LNCaP clone FGC (cell line): Measurements from ENCODE around the gene MFSD6.

Experiments used
- DNase-seq: peaks from one replicate; pipeline ENCODE4 v3.0.0-alpha.2; 2011; ENCODE audit warnings: low read depth
- H3K4me3 ChIP-seq: 2 replicates; pipeline ENCODE4 v1.5.1; 2011; ENCODE audit warnings: mild to moderate bottlenecking, low read depth, low read length, control low read depth
- TF ChIP-seq, protein P1 (sequence below): IDR thresholded peaks from 2 replicates; pipeline ENCODE4 v1.5.1; 2012; ENCODE audit warnings: mild to moderate bottlenecking; ENCODE audit not compliant: control insufficient read depth, insufficient read depth; ENCODE audit errors: extremely low read depth

The MFSD6 gene

GRCh38 chr2:190455358-190456095, 47.4 kb downstream of the MFSD6 start:
- no peak for DNase-seq
- H3K4me3 ChIP-seq, result no peak overlapping the region
- TF ChIP-seq, protein P1, sequence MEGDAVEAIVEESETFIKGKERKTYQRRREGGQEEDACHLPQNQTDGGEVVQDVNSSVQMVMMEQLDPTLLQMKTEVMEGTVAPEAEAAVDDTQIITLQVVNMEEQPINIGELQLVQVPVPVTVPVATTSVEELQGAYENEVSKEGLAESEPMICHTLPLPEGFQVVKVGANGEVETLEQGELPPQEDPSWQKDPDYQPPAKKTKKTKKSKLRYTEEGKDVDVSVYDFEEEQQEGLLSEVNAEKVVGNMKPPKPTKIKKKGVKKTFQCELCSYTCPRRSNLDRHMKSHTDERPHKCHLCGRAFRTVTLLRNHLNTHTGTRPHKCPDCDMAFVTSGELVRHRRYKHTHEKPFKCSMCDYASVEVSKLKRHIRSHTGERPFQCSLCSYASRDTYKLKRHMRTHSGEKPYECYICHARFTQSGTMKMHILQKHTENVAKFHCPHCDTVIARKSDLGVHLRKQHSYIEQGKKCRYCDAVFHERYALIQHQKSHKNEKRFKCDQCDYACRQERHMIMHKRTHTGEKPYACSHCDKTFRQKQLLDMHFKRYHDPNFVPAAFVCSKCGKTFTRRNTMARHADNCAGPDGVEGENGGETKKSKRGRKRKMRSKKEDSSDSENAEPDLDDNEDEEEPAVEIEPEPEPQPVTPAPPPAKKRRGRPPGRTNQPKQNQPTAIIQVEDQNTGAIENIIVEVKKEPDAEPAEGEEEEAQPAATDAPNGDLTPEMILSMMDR, result no peak

- TF ChIP-seq, protein P1, result no peak
- DNase-seq, result no peak
- H3K4me3 ChIP-seq, result no peak overlapping the region
These were observed 48.7 kb downstream of the MFSD6 start for GRCh38 chr2:190456833-190457232.

DNA sequence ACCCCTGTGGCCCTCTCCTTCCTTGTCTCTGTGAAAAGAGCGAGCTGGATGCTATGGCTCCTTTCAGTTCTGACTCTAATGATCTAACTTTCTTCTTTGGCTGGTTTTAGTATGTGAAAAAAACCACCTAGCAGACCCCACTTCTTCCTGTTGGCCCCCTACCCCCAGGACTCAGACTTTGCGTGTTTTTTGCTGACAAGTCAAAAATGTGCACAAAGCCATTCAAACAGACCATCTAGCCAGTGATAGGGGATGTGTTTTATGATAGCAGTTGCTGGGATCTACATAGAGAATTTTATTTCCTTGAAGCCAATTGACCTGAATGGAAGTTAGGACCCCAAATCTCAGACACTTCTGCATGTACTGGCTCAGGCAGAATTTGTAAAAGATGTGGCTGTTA, 49.1 kb downstream of the MFSD6 start:
- TF ChIP-seq, protein P1, result no peak
- no peak for DNase-seq
- H3K4me3 ChIP-seq, result no peak overlapping the region

DNA sequence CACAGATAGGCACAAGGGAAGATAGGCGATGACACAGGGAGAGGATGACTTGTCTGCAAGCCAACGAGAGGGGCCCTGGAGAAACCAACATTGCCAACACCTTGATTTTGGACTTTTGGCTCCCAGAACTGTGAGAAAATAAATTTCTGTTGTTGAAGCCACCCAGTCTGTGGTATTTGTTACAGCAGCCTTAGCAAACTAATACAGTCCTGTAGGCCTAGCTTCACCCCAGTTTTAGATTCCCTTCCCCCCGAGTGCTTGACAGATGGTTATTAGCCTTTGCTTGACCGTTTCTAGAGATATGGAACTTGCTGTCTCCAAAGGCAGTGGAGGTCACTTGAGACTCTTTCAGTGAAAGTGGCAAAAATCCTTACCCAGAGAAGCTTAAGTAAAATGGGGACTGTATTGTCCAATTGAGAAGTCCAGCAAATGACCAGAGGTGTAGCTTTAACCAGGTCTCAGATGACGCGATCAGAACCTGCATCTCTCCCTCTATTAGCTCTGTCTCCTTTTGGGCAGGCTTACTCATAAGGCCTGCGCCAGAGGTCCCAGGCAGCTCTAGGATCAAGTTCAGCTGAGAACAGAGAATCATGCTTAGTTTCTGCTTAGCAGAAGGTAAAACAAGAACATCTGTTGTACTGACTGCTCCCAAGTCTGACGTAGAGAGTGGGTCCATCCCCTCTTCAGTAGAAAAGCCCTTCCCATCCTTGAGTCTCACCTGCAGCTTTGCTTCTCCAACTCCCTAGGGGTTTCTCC, 50.4 kb downstream of the MFSD6 start:
- no peak for DNase-seq
- H3K4me3 ChIP-seq, result no peak overlapping the region
- TF ChIP-seq, protein P1, result no peak

DNA sequence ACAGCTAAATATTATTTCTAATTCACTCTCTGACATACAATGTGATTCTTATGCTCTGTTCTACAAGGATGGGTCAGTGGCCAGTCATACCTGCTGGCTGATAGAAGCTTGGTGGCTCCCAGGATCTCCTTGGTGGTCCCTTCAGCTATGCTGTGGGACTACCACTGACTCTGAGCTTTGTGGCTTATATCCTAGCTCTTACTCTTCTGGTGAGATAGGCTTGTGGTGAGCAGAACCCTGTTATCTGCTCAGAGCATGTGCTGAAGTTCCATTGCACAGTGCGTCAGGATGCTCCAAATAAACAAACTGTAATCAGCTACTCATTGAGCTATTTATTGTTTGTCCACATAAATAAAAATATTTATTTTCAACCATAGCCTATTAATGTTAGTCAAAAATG, 51.7 kb downstream of the MFSD6 start:
- H3K4me3 ChIP-seq, result no peak overlapping the region
- DNase-seq, result no peak
- TF ChIP-seq, protein P1, result no peak

DNA sequence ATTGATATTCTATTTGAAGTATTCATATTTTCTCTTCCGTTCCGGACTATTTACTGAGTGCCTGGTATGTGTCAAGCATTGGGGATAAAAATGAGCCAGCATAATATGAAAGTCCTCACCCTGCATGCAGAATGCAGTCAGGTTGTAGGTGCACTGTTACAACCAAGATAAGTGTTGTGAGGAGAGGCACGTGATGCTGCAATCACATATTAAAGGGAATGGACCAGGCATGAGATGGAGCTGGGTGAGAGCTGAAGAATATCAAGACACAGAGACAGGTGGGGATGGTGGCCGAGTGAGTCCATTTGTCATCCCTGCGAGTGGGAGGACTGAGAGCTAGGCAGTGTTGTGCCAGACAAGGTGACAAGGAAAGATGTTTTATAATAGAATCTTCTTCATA, 52.3 kb downstream of the MFSD6 start:
- no peak overlapping the region for H3K4me3 ChIP-seq
- TF ChIP-seq, protein P1, result no peak
- no peak for DNase-seq
